IPS-18a (cell line): ENCODE measurements around the gene FGF14.

Source experiments
- H3K27ac ChIP-seq: one replicate; pipeline ENCODE4 v1.5.1; 2013; ENCODE audit warnings: low read length
- H3K27me3 ChIP-seq: one replicate; pipeline ENCODE4 v1.6.1; 2013; ENCODE audit warnings: mild to moderate bottlenecking, low read length; ENCODE audit not compliant: control insufficient read depth, insufficient read depth
- H3K36me3 ChIP-seq: one replicate; pipeline ENCODE4 v1.6.1; 2013; ENCODE audit warnings: low read depth, low read length; ENCODE audit not compliant: control insufficient read depth
- H3K4me1 ChIP-seq: one replicate; pipeline ENCODE4 v1.6.1; 2013; ENCODE audit warnings: low read depth, low read length; ENCODE audit not compliant: control insufficient read depth
- H3K4me3 ChIP-seq: one replicate; pipeline ENCODE4 v1.5.1; 2013; ENCODE audit warnings: low read length
- H3K9ac ChIP-seq: one replicate; pipeline ENCODE4 v1.6.1; 2013; ENCODE audit warnings: mild to moderate bottlenecking, low read length, moderate library complexity
- H3K9me3 ChIP-seq: one replicate; pipeline ENCODE4 v1.6.1; 2013; ENCODE audit warnings: low read depth, low read length; ENCODE audit not compliant: control insufficient read depth

Gene FGF14

GRCh38 chr13:101792189-101792588, 609.7 kb downstream of the FGF14 start:
- no peaks in the 10 kb centered on the region for H3K27me3 ChIP-seq
- no peak overlapping the region for H3K9ac ChIP-seq

GRCh38 chr13:101785858-101786257, 616.0 kb downstream of the FGF14 start:
- no peaks in the 10 kb centered on the region for H3K9me3 ChIP-seq
- no peak overlapping the region for H3K9ac ChIP-seq
- H3K4me3 ChIP-seq, result no peak overlapping the region
- no peak overlapping the region for H3K27ac ChIP-seq
- H3K4me1 ChIP-seq, result no peaks in the 10 kb centered on the region
- no peaks in the 10 kb centered on the region for H3K36me3 ChIP-seq
- H3K27me3 ChIP-seq, result no peaks in the 10 kb centered on the region

More at GRCh38 chr13:101792189-101792588, 609.7 kb downstream of the FGF14 start:
- no peaks in the 10 kb centered on the region for H3K36me3 ChIP-seq
- H3K4me1 ChIP-seq, result no peaks in the 10 kb centered on the region
- no peak overlapping the region for H3K27ac ChIP-seq
- H3K4me3 ChIP-seq, result no peak overlapping the region
- no peaks in the 10 kb centered on the region for H3K9me3 ChIP-seq

- no peak overlapping the region for H3K4me3 ChIP-seq
- H3K36me3 ChIP-seq, result no peaks in the 10 kb centered on the region
- no peaks in the 10 kb centered on the region for H3K4me1 ChIP-seq
- no peak overlapping the region for H3K9ac ChIP-seq
- no peak overlapping the region for H3K27ac ChIP-seq
- no peaks in the 10 kb centered on the region for H3K9me3 ChIP-seq
- H3K27me3 ChIP-seq, result no peaks in the 10 kb centered on the region
Observed at GRCh38 chr13:101784313-101784712, 617.5 kb downstream of the FGF14 start.

GRCh38 chr13:101783554-101783953, 618.3 kb downstream of the FGF14 start:
- no peak overlapping the region for H3K27ac ChIP-seq
- no peaks in the 10 kb centered on the region for H3K27me3 ChIP-seq
- no peak overlapping the region for H3K4me3 ChIP-seq
- H3K9ac ChIP-seq, result no peak overlapping the region
- H3K4me1 ChIP-seq, result no peaks in the 10 kb centered on the region
- no peaks in the 10 kb centered on the region for H3K36me3 ChIP-seq
- no peaks in the 10 kb centered on the region for H3K9me3 ChIP-seq

GRCh38 chr13:101780211-101780610, 621.6 kb downstream of the FGF14 start:
- Histone ChIP-seq H3K9ac (no peak overlapping the region), H3K36me3 (no peaks in the 10 kb centered on the region), H3K4me1 (no peaks in the 10 kb centered on the region), H3K4me3 (no peak overlapping the region), H3K9me3 (no peaks in the 10 kb centered on the region), H3K27ac (no peak overlapping the region), H3K27me3 (no peaks in the 10 kb centered on the region)

GRCh38 chr13:101779147-101779546, 622.7 kb downstream of the FGF14 start:
- no peaks in the 10 kb centered on the region for H3K4me1 ChIP-seq
- H3K9ac ChIP-seq, result no peak overlapping the region
- no peak overlapping the region for H3K4me3 ChIP-seq
- no peaks in the 10 kb centered on the region for H3K27me3 ChIP-seq
- no peak overlapping the region for H3K27ac ChIP-seq
- H3K9me3 ChIP-seq, result no peaks in the 10 kb centered on the region
- H3K36me3 ChIP-seq, result no peaks in the 10 kb centered on the region

- no peaks in the 10 kb centered on the region for H3K4me1 ChIP-seq
- H3K9ac ChIP-seq, result no peak overlapping the region
- H3K9me3 ChIP-seq, result no peaks in the 10 kb centered on the region
- H3K27ac ChIP-seq, result no peak overlapping the region
- H3K36me3 ChIP-seq, result no peaks in the 10 kb centered on the region
- no peaks in the 10 kb centered on the region for H3K27me3 ChIP-seq
- no peak overlapping the region for H3K4me3 ChIP-seq
Observed at GRCh38 chr13:101775267-101775666, 626.6 kb downstream of the FGF14 start.

- Histone ChIP-seq H3K27me3 (no peaks in the 10 kb centered on the region), H3K36me3 (no peaks in the 10 kb centered on the region), H3K9me3 (no peaks in the 10 kb centered on the region), H3K4me1 (no peaks in the 10 kb centered on the region), H3K4me3 (no peak overlapping the region), H3K27ac (no peak overlapping the region), H3K9ac (no peak overlapping the region)
Observed at GRCh38 chr13:101774393-101774792, 627.5 kb downstream of the FGF14 start.

- H3K9ac ChIP-seq, result no peak overlapping the region
- H3K4me1 ChIP-seq, result no peaks in the 10 kb centered on the region
- H3K9me3 ChIP-seq, result no peaks in the 10 kb centered on the region
- H3K27ac ChIP-seq, result no peak overlapping the region
- no peak overlapping the region for H3K4me3 ChIP-seq
- no peaks in the 10 kb centered on the region for H3K27me3 ChIP-seq
- H3K36me3 ChIP-seq, result no peaks in the 10 kb centered on the region
Observed at GRCh38 chr13:101773062-101773461, 628.8 kb downstream of the FGF14 start.

- no peaks in the 10 kb centered on the region for H3K9me3 ChIP-seq
- H3K9ac ChIP-seq, result no peak overlapping the region
Observed at GRCh38 chr13:101767131-101767530, 634.7 kb downstream of the FGF14 start.

GRCh38 chr13:101763191-101763590, 638.7 kb downstream of the FGF14 start:
- Histone ChIP-seq H3K27me3 (no peaks in the 10 kb centered on the region), H3K4me3 (no peak overlapping the region), H3K9me3 (no peaks in the 10 kb centered on the region), H3K4me1 (peaks cover 13% of the 10 kb centered on the region), H3K9ac (no peak overlapping the region), H3K27ac (no peak overlapping the region), H3K36me3 (no peaks in the 10 kb centered on the region)

More at GRCh38 chr13:101767131-101767530, 634.7 kb downstream of the FGF14 start:
- Histone ChIP-seq H3K4me1 (no peaks in the 10 kb centered on the region), H3K36me3 (no peaks in the 10 kb centered on the region), H3K27me3 (no peaks in the 10 kb centered on the region), H3K4me3 (no peak overlapping the region), H3K27ac (no peak overlapping the region)

- Histone ChIP-seq H3K9ac (no peak overlapping the region), H3K4me1 (peaks cover 22% of the 10 kb centered on the region)
Observed at GRCh38 chr13:101757446-101758039, 644.3 kb downstream of the FGF14 start.

More at GRCh38 chr13:101757446-101758039, 644.3 kb downstream of the FGF14 start:
- Histone ChIP-seq H3K27ac (no peak overlapping the region), H3K9me3 (no peaks in the 10 kb centered on the region), H3K4me3 (no peak overlapping the region), H3K36me3 (no peaks in the 10 kb centered on the region), H3K27me3 (no peaks in the 10 kb centered on the region)
